Gastroesophageal sphincter (tissue), 4 donors: ENCODE data around the gene ZMIZ1. TPM values are rescaled to one million over a fixed set of nuclear protein-coding genes. Genes with fewer than 3 reads are reported as not detected.
A peak's percentile ranks its signal among the peaks of the same experiment; 100 is the strongest.

Experiments
- ATAC-seq: fragments of 150-250 bp; one replicate; pipeline ENCODE4 v1.9.1; 2016; ENCODE audit warnings: mild to moderate bottlenecking, moderate library complexity
- H3K27ac ChIP-seq, 4 donors: fragments of 200-600 bp; sonication (generic) in 3 of 4; 1 replicate in 3 of 4; 2 replicates in 1 of 4; pipeline ENCODE4 v1.5.1; 2016 to 2019
- H3K27me3 ChIP-seq: fragments of 200-600 bp; sonication (generic); one replicate; pipeline ENCODE4 v1.5.1; 2019
- H3K36me3 ChIP-seq, 2 donors: fragments of 200-600 bp; sonication (generic); one replicate each; pipeline ENCODE4 v1.5.1; 2019; ENCODE audit warnings: control low read depth in 1 of 2
- H3K4me1 ChIP-seq, 3 donors: fragments of 200-600 bp; sonication (generic); 1 replicate in 2 of 3; 2 replicates in 1 of 3; pipeline ENCODE4 v1.5.1; 2016 to 2019; ENCODE audit warnings: control low read depth in 2 of 3
- H3K4me3 ChIP-seq, 2 donors: fragments of 200-600 bp; sonication (generic); one replicate each; pipeline ENCODE4 v1.5.1; 2019; ENCODE audit warnings: mild to moderate bottlenecking in 1 of 2, moderate library complexity in 1 of 2
- H3K9me3 ChIP-seq, 3 donors: fragments of 200-600 bp; sonication (generic); one replicate each; pipeline ENCODE4 v1.5.1; 2017 to 2019; ENCODE audit warnings: control low read depth in 2 of 3
- CTCF ChIP-seq, 4 experiments: fragments of 200-600 bp in 2 of 4; fragments of 450-650 bp in 2 of 4; sonication (generic) in 1 of 4; IDR thresholded peaks; one replicate each; pipeline ENCODE4 v1.5.1; 2017 to 2019; ENCODE audit warnings: antibody characterized with exemption in 4 of 4, mild to moderate bottlenecking in 2 of 4, moderate library complexity in 2 of 4
- EP300 ChIP-seq: sonication (generic); formaldehyde crosslinking; IDR thresholded peaks from one replicate; pipeline ENCODE4 v1.6.1; 2017; ENCODE audit warnings: antibody characterized with exemption, mild to moderate bottlenecking
- POLR2A ChIP-seq, 2 donors: fragments of 450-650 bp; IDR thresholded peaks; one replicate each; pipeline ENCODE4 v1.6.1; 2017; ENCODE audit warnings: antibody characterized with exemption in 2 of 2, mild to moderate bottlenecking in 2 of 2, moderate library complexity in 1 of 2
- POLR2AphosphoS5 ChIP-seq: sonication (generic); formaldehyde crosslinking; IDR thresholded peaks from one replicate; pipeline ENCODE4 v1.6.1; 2017; ENCODE audit warnings: antibody characterized with exemption
- whole genome bisulfite sequencing, 2 donors: methylation state at CpG; one replicate each; pipeline ENCODE4 v1.1.5; 2018; ENCODE audit warnings: low coverage in 1 of 2; 5-methylcytosine and 5-hydroxymethylcytosine counted together
- total RNA-seq, 4 donors: library from RNA; depleted of rRNA; stranded (reverse); fragments of >200 nt; gene quantifications; one replicate each; pipeline ENCODE4 v1.1.0, GENCODE V29; 2016

ZMIZ1 gene
- total RNA-seq, 4 donors from 2014 or later = 36.3 to 79.2 (median 67.1) TPM

- H3K36me3 ChIP-seq = no peaks in the 10 kb centered on the region
- TF ChIP-seq POLR2AphosphoS5 = no peak
- 80 to 95% methylated on average over 6 to 8 of the region's 10 CpGs for WGBS, 2 donors
- no peaks in the 10 kb centered on the region for H3K4me1 ChIP-seq
- H3K27me3 ChIP-seq = no peaks in the 10 kb centered on the region
- H3K27ac ChIP-seq = peak overlapping the region in 1 of 4 donors; percentile 17
- no peak overlapping the region for H3K4me3 ChIP-seq
- H3K9me3 ChIP-seq = no peaks in the 10 kb centered on the region
- no peak for ATAC-seq
Observed at GRCh38 chr10:79058899-79059841, 9.6 kb upstream of the ZMIZ1 start.

DNA sequence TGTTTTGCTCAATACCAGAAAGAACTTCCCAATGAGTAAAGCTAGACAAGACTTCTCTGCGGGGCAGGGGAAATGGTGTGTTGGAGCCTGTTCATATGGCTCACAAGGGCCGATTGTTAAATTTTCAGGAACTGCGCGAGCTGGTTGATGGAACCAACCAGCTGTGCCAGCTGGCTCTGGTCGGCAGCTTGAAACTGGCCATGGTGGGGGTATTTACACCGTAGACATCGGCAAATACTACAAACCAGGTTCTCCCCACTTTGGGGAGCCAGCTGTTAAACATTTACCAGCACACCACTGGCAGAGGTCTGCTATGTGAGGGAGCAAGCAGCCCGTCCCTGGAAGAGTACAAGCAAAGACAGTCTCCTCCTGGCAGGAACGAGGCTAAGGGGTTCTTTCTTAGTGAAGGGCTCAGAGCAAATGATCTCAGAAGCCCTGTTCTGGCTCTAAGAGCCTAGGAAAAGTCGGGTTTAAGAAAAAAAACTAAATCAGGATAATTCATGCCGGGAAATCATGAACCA, 8.8 kb upstream of the ZMIZ1 start:
- Histone ChIP-seq H3K27ac (no peak overlapping the region), H3K27me3 (no peaks in the 10 kb centered on the region), H3K4me1 (no peaks in the 10 kb centered on the region), H3K9me3 (no peaks in the 10 kb centered on the region), H3K36me3 (no peaks in the 10 kb centered on the region), H3K4me3 (no peak overlapping the region)
- ATAC-seq = no peak
- TF ChIP-seq EP300 = no peak
- TF ChIP-seq POLR2A (IDR thresholded peaks at IDR 0.05) = no peak
- no peak for TF ChIP-seq POLR2AphosphoS5
- TF ChIP-seq CTCF (IDR thresholded peaks at IDR 0.05) = no peak
- WGBS, 2 donors = 75% methylated on average over 8 of the region's 11 CpGs; no CpG with 5 or more reads in 1 of the 2 donors

GRCh38 chr10:79060641-79061255, 8.0 kb upstream of the ZMIZ1 start:
- WGBS, 2 donors = 60 to 79% methylated on average over 2 to 4 of the region's 7 CpGs
- no peak for ATAC-seq
- no peak for TF ChIP-seq POLR2A (IDR thresholded peaks at IDR 0.05)
- TF ChIP-seq POLR2AphosphoS5 = no peak
- no peak for TF ChIP-seq EP300
- no peak for TF ChIP-seq CTCF (IDR thresholded peaks at IDR 0.05)
- Histone ChIP-seq H3K9me3 (no peaks in the 10 kb centered on the region), H3K4me1 (no peaks in the 10 kb centered on the region), H3K36me3 (no peaks in the 10 kb centered on the region), H3K27ac (no peak overlapping the region), H3K27me3 (no peaks in the 10 kb centered on the region), H3K4me3 (no peak overlapping the region)

- TF ChIP-seq EP300 (no peak), POLR2A (IDR thresholded peaks at IDR 0.05) (no peak), POLR2AphosphoS5 (no peak), CTCF (IDR thresholded peaks at IDR 0.05) (no peak)
- WGBS, 2 donors = 40 to 67% methylated on average over 1 to 6 of the region's 14 CpGs
Observed at GRCh38 chr10:79061441-79062315, 7.1 kb upstream of the ZMIZ1 start.

DNA sequence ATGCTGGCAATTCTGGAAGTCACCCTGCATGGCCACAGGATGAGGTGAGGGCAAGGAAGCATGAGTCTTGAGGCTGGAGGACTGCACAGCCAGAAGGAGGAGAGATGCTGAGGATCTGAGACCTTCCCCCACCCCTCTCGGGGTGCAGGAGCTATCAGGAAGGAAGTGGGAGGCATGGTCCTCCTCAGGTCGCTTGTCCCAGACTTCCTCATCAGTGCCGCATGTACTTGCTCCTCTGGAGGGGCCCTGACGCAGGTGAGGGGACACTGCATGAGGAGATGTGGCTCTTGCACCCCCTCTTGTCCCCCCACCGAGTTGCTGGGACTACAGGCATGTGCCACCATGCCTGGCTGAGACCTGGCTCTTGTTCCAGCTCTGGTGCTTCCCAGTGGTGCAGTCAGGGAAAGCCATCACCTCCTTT, 5.7 kb upstream of the ZMIZ1 start:
- no peak for TF ChIP-seq POLR2AphosphoS5
- no peak for TF ChIP-seq EP300
- no peak for TF ChIP-seq CTCF (IDR thresholded peaks at IDR 0.05)
- no peak for TF ChIP-seq POLR2A (IDR thresholded peaks at IDR 0.05)
- WGBS, 2 donors = 58% methylated on average over 2 of the region's 5 CpGs; no CpG with 5 or more reads in 1 of the 2 donors
- Histone ChIP-seq H3K9me3 (no peaks in the 10 kb centered on the region), H3K36me3 (no peaks in the 10 kb centered on the region), H3K27me3 (no peaks in the 10 kb centered on the region), H3K4me1 (peaks cover 0 to 19% (median 8%) of the 10 kb centered on the region in 3 donors), H3K27ac (no peak overlapping the region), H3K4me3 (no peak overlapping the region)
- ATAC-seq = no peak

More at GRCh38 chr10:79061441-79062315, 7.1 kb upstream of the ZMIZ1 start:
- Histone ChIP-seq H3K27ac (no peak overlapping the region), H3K36me3 (no peaks in the 10 kb centered on the region), H3K4me1 (peaks cover 0 to 7% (median 4%) of the 10 kb centered on the region in 3 donors), H3K4me3 (no peak overlapping the region), H3K9me3 (no peaks in the 10 kb centered on the region), H3K27me3 (no peaks in the 10 kb centered on the region)
- no peak for ATAC-seq
